HCT116 (cell line): ENCODE results near the gene RBBP8NL. TPM values are rescaled to one million over a fixed set of nuclear protein-coding genes. Genes with fewer than 3 reads are reported as not detected.

Experiments
- ATAC-seq: fragments of 200-7000 bp; cut with Tn5 transposase; 2 replicates; pipeline ENCODE4 v1.9.1; 2020; ENCODE audit warnings: mild to moderate bottlenecking, moderate library complexity
- BruUV-seq: library from RNA; stranded (reverse); fragments of 400-500 nt; replicated peaks from 2 replicates; lab custom pipeline; 2021; lab: Mats Ljungman, UMichigan
- CTCF ChIA-PET: fragments of 300-600 bp; sonication (Branson Sonifier 250); formaldehyde crosslinking; loops from one replicate; lab custom pipeline; 2021; ENCODE audit warnings: antibody characterized with exemption; lab: Charles Lee
- POLR2A ChIA-PET: fragments of 300-600, 350-600 bp; sonication (Branson Sonifier 250); formaldehyde crosslinking; loops from one replicate; lab custom pipeline; 2021; ENCODE audit warnings: antibody characterized with exemption; lab: Charles Lee
- RAD21 ChIA-PET, 2 experiments: fragments of 300-600 bp; sonication (Branson Sonifier 250); formaldehyde crosslinking; loops; one replicate each; lab custom pipeline; 2023; ENCODE audit warnings: low total read pairs in 2 of 2; ENCODE audit not compliant: uncharacterized antibody in 2 of 2, unreplicated experiment in 2 of 2, low non-redundant PET in 1 of 2; lab: Charles Lee
- DNase-seq: peaks from one replicate; pipeline ENCODE4 v3.0.0-alpha.2; 2010; ENCODE audit warnings: low read depth, low spot score
- H2AFZ ChIP-seq: fragments of 200-600 bp; shearing (Covaris generic), sonication (generic); 2 replicates; pipeline ENCODE4 v1.6.1; 2017; ENCODE audit warnings: low read depth, mixed run types, mixed read lengths, antibody characterized with exemption, low read length; ENCODE audit not compliant: poor library complexity, severe bottlenecking
- H3K27ac ChIP-seq: 2 replicates; pipeline ENCODE4 v1.5.1; 2012; ENCODE audit warnings: low read depth, low read length
- H3K27me3 ChIP-seq: fragments of 200-600 bp; sonication (generic); 2 replicates; pipeline ENCODE4 v1.6.1; 2016; ENCODE audit warnings: mixed run types, low read length, mixed read lengths; ENCODE audit not compliant: insufficient read depth
- H3K36me3 ChIP-seq, 2 experiments: fragments of 200-500 bp in 1 of 2; fragments of 200-600 bp in 1 of 2; sonication (Bioruptor generic) in 1 of 2; sonication (generic) in 1 of 2; 2 replicates each; pipeline versions ENCODE4 v1.5.1 to v1.6.1; 2014 to 2016; ENCODE audit warnings: low read length in 2 of 2, inconsistent platforms in 1 of 2, mixed read lengths in 1 of 2, mixed run types in 1 of 2; ENCODE audit not compliant: insufficient read depth in 2 of 2, control insufficient read depth in 1 of 2
- H3K4me1 ChIP-seq, 2 experiments: fragments of 200-600 bp in 1 of 2; sonication (generic) in 1 of 2; 2 replicates each; pipeline versions ENCODE4 v1.5.1 to v1.6.1; 2012 to 2017; ENCODE audit warnings: low read length in 2 of 2, inconsistent platforms in 1 of 2, mild to moderate bottlenecking in 1 of 2, mixed read lengths in 1 of 2, mixed run types in 1 of 2, moderate library complexity in 1 of 2; ENCODE audit not compliant: insufficient read depth in 2 of 2, control insufficient read depth in 1 of 2
- H3K4me2 ChIP-seq: fragments of 200-600 bp; sonication (generic); 2 replicates; pipeline ENCODE4 v1.6.1; 2017; ENCODE audit warnings: mixed run types, low read length, mixed read lengths
- H3K4me3 ChIP-seq, 2 experiments: fragments of 200-600 bp in 1 of 2; sonication (generic) in 1 of 2; replicated peaks in 1 of 2; 2 replicates each; pipeline ENCODE4 v1.5.1; 2011 to 2016; ENCODE audit warnings: low read length in 2 of 2, control low read depth in 1 of 2, low read depth in 1 of 2, mild to moderate bottlenecking in 1 of 2, mixed read lengths in 1 of 2, mixed run types in 1 of 2
- H3K79me2 ChIP-seq: fragments of 200-600 bp; sonication (generic); 2 replicates; pipeline ENCODE4 v1.6.1; 2017; ENCODE audit warnings: mild to moderate bottlenecking, mixed run types, low read length, moderate library complexity, mixed read lengths; ENCODE audit not compliant: insufficient read depth
- H3K9ac ChIP-seq: fragments of 200-600 bp; sonication (generic); 2 replicates; pipeline ENCODE4 v1.6.1; 2016; ENCODE audit warnings: low read length, mixed read lengths
- H3K9me2 ChIP-seq: fragments of 200-600 bp; sonication (generic), shearing (Covaris generic); 2 replicates; pipeline ENCODE4 v1.6.1; 2017; ENCODE audit warnings: mixed run types, mild to moderate bottlenecking, moderate library complexity; ENCODE audit not compliant: insufficient read depth
- H3K9me3 ChIP-seq, 2 experiments: fragments of 200-500 bp in 1 of 2; fragments of 200-600 bp in 1 of 2; sonication (Bioruptor generic) in 1 of 2; sonication (generic) in 1 of 2; 2 replicates each; pipeline ENCODE4 v1.6.1; 2014 to 2017; ENCODE audit warnings: low read length in 2 of 2, mixed read lengths in 2 of 2, inconsistent platforms in 1 of 2, low read depth in 1 of 2, mild to moderate bottlenecking in 1 of 2, mixed run types in 1 of 2, moderate library complexity in 1 of 2; ENCODE audit not compliant: control insufficient read depth in 1 of 2, insufficient read depth in 1 of 2
- H4K20me1 ChIP-seq: fragments of 200-600 bp; sonication (generic), shearing (Covaris generic); 2 replicates; pipeline ENCODE4 v1.6.1; 2017; ENCODE audit warnings: mixed run types, mild to moderate bottlenecking, moderate library complexity; ENCODE audit not compliant: insufficient read depth
- ELF1 ChIP-seq: IDR thresholded peaks from 2 replicates; pipeline ENCODE4 v1.6.1; 2012; ENCODE audit warnings: low read depth, borderline replicate concordance
- FOSL1 ChIP-seq: IDR thresholded peaks from 2 replicates; pipeline ENCODE4 v1.6.1; 2012; ENCODE audit warnings: low read depth
- RAD21 ChIP-seq: IDR thresholded peaks from 2 replicates; pipeline ENCODE4 v1.6.1; 2012; ENCODE audit warnings: low read depth, mild to moderate bottlenecking
- SP1 ChIP-seq: IDR thresholded peaks from 2 replicates; pipeline ENCODE4 v1.6.1; 2012; ENCODE audit warnings: low read depth
- SRF ChIP-seq: IDR thresholded peaks from 2 replicates; pipeline ENCODE4 v1.6.1; 2012; ENCODE audit warnings: low read depth
- YY1 ChIP-seq: IDR thresholded peaks from 2 replicates; pipeline ENCODE4 v1.6.1; 2011; ENCODE audit warnings: low read length, low read depth, moderate library complexity, mild to moderate bottlenecking; ENCODE audit not compliant: insufficient replicate concordance; ENCODE audit errors: extremely low read depth
- ZFX ChIP-seq: fragments of 450-650 bp; IDR thresholded peaks from 2 replicates; pipeline ENCODE4 v1.6.1; 2017
- ZNF274 ChIP-seq: fragments of 200-500 bp; sonication (Bioruptor generic); IDR thresholded peaks from 2 replicates; pipeline ENCODE4 v1.6.1; 2014; ENCODE audit warnings: mild to moderate bottlenecking, low read depth, low read length, inconsistent platforms
- intact Hi-C: fragments of 100-400 bp; cut with micrococcal nuclease; formaldehyde crosslinking; loops from 2 replicates; pipeline ENCODE4 v1.10.0; 2022
- total RNA-seq: library from RNA; stranded (reverse); gene quantifications from one replicate; pipeline ENCODE4 v1.2.1, GENCODE V29; 2021; ENCODE audit not compliant: unreplicated experiment
- TF ChIP-seq, protein P1 (sequence below): IDR thresholded peaks from 2 replicates; pipeline ENCODE4 v1.6.1; 2012
- TF ChIP-seq, protein P2 (sequence below): IDR thresholded peaks from 2 replicates; pipeline ENCODE4 v1.6.1; 2012

RBBP8NL gene
- total RNA-seq, 1 experiment from 2014 or later: 0.59 TPM

DNA sequence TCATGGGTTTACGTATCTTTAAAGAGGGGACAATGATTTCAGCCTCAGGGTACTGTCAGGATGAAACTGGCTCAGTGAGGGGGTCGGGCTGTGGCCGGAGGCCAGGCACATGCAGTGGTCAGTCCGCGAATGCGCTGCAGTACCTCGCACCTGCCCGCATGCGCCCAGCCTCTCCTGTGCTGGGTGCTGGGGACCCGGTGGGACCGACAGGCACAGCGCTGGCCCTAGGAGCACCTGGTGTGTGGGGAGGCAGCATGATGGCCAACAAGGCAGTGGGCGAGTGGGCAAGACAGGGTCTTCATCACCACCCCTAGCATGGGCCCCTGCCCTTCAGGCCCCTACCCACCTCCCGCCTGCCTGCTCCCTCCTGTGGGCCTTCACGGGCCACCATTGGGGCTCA, 19.3 kb downstream of the RBBP8NL start:
- CTCF ChIA-PET: interaction anchor here (1.2 kb wide), 1 partner anchor 209 kb away, joined by 3 read pairs; no protein-coding TSS in a partner anchor
- POLR2A ChIA-PET: no interaction called here
- Histone ChIP-seq H3K36me3 (no peaks in the 10 kb centered on the region), H3K4me3 (peak overlapping the region; percentile 48 to 65; a peak in 3 of 4 replicates), H4K20me1 (no peaks in the 10 kb centered on the region), H3K9ac (peak overlapping the region; percentile 62; the same call in 1 of the 2 replicates), H3K4me1 (peaks cover 29 to 40% of the 10 kb centered on the region in 2 experiments), H3K27ac (peak overlapping the region; percentile 71; the same call in 1 of the 2 replicates), H2AFZ (no peak overlapping the region), H3K4me2 (peak overlapping the region; percentile 87), H3K9me2 (no peaks in the 10 kb centered on the region), H3K27me3 (no peaks in the 10 kb centered on the region), H3K9me3 (no peaks in the 10 kb centered on the region), H3K79me2 (peaks cover 16% of the 10 kb centered on the region)
- DNase-seq: no peak
- RAD21 ChIA-PET: no interaction called here
- ATAC-seq: no peak
- TF ChIP-seq, protein P1, sequence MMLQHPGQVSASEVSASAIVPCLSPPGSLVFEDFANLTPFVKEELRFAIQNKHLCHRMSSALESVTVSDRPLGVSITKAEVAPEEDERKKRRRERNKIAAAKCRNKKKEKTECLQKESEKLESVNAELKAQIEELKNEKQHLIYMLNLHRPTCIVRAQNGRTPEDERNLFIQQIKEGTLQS: no peak
- no TSS peak for BruUV-seq
- intact Hi-C loops: no loop called here

DNA sequence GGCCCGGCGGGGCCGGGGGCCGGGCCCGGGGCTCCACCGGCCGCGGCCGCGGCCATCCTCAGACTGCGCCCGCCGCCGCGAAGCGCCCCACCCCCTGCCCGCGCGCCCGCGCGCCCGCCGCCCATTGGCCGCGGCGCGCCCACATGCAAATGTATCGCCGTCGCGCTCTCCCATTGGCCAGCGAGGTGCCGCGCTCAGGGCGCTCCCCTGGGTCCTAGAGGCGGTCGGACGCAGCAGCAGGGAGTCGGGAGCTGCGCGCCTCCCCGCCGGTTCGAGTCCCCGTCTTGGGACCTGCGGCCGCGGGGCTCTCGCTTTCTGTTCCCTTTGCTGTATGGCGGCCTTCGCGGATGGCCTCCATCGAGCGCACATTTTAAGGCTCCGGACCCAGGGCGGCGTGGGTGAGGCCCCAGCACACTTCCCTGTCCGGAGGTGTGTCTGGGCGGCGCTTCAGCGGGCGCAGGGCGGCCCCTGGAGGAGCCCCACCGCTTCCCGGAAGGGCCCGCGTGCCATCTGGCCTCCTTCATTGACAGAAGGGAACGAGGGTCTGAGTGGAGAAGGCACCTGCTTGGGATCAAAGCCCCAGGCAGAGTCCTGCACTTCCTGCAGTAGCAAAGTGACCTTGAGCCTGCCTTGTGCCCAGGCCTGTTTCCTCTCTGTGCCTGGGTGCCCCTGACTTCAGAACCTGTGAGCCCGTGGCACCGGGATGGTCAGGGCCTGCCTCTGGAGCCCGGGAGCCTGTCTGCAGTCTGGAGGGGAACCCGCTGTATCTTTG, 19.9 kb downstream of the RBBP8NL start, which contains the start of gene CABLES2:
Gene CABLES2 (minus strand): TSS at position 65 of the 772 bp plus-strand sequence. CDS start 9 bp downstream, at position 56.
- ChIA-PET CTCF (interaction anchor here (1.2 kb wide), 1 partner anchor 209 kb away, joined by 3 read pairs; no protein-coding TSS in a partner anchor), RAD21 (no interaction called here), POLR2A (no interaction called here)
- peaks cover 16% of the 10 kb centered on the region for H3K79me2 ChIP-seq
- peak within 1 kb of the TSS; percentile 77 to 81 for H3K4me3 ChIP-seq
- no peaks in the 10 kb centered on the region for H3K9me3 ChIP-seq
- intact Hi-C loops: no loop called here
- peak within 1 kb of the TSS; percentile 70 for H3K9ac ChIP-seq
- no peaks in the 10 kb centered on the region for H3K9me2 ChIP-seq
- peak within 1 kb of the TSS; percentile 72 for H3K27ac ChIP-seq
- H3K36me3 ChIP-seq: no peaks in the 10 kb centered on the region
- DNase-seq (peak; percentile 83), ATAC-seq (peak; percentile 83)
- TF ChIP-seq ELF1 (no peak), ZNF274 (no peak), FOSL1 (peak; percentile 93), ZFX (no peak), SRF (no peak), RAD21 (peak; percentile 56), SP1 (no peak; the same call in 1 of the 2 replicates), YY1 (peak; percentile 12)
- TF ChIP-seq, protein P2, sequence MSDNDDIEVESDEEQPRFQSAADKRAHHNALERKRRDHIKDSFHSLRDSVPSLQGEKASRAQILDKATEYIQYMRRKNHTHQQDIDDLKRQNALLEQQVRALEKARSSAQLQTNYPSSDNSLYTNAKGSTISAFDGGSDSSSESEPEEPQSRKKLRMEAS: peak; percentile 93
- H2AFZ ChIP-seq: peak within 1 kb of the TSS; percentile 68
- no peaks in the 10 kb centered on the region for H3K27me3 ChIP-seq
- H3K4me2 ChIP-seq: peak within 1 kb of the TSS; percentile 96
- no peaks in the 10 kb centered on the region for H4K20me1 ChIP-seq
- no TSS peak for BruUV-seq
- peaks cover 29 to 40% of the 10 kb centered on the region in 2 experiments for H3K4me1 ChIP-seq
